ENCODE data around the gene MFNG.

GRCh38 chr22:37488337-37489135 is 2.4 kb upstream of the MFNG start:
- TF ChIP-seq CTCF (IDR thresholded peaks at IDR 0.05; ENCODE audit: low read depth, low read length, poor library complexity, severe bottlenecking) (no peak), EZH2phosphoT487 (IDR thresholded peaks at IDR 0.05; ENCODE audit: borderline replicate concordance, low read length) (no peak)

All from DOHH2 (cell line).